Activated CD4-positive, alpha-beta T cell treated with anti-CD3 and anti-CD28 coated beads for 48 hours (primary cell): ENCODE measurements around the gene ABCC2.
"Not testable (repeated sequence)": the region's sequence is repeated elsewhere in the genome, so short reads cannot be mapped to it uniquely, and the experiment has no call there.

Source experiments
- DNase-seq: peaks from one replicate; pipeline ENCODE4 v3.0.0-alpha.2; 2020

Gene ABCC2

GRCh38 chr10:99855479-99856071, 73.1 kb downstream of the ABCC2 start:
- DNase-seq = no peak

DNA sequence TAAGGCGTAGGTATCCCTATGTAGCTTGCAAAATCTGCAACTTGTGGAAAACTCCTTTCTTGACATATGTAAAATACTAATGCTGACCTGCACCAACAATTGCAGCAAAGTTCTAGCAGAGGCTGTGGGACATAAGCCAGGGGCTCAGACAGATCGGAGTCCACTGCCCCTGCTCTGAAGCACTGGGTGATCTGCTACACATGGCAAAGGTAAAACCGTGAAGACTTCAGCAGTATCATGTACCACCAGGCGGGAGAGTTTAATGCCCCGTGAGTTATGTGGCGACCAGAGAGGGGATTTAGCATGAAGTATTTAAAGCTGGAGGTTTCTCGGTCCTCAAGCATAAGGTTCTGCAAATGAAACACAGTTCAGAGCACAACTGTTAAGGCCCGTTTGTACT, 76.4 kb downstream of the ABCC2 start:
- DNase-seq = no peak

DNA sequence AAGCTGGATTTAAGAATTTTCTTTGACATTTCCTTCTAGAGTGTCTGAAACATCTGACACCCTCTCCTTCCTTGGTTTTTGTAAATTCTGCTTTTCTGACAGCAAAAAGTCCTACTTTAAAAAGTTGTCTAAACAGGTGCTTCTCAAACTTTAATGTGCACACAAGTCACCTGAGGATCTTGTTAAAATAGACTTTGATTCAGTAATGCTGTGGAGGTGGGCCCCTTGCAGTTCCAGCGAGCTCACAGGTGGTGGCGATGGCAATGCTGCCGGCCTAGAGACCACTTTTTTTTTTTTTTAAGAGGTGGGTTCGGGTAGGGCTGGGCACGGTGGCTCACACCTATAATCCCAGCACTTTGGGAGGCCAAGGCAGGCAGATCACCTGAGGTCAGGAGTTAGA, 77.1 kb downstream of the ABCC2 start:
- DNase-seq = peak; percentile 25

GRCh38 chr10:99860466-99860865, 78.0 kb downstream of the ABCC2 start:
- no peak for DNase-seq

DNA sequence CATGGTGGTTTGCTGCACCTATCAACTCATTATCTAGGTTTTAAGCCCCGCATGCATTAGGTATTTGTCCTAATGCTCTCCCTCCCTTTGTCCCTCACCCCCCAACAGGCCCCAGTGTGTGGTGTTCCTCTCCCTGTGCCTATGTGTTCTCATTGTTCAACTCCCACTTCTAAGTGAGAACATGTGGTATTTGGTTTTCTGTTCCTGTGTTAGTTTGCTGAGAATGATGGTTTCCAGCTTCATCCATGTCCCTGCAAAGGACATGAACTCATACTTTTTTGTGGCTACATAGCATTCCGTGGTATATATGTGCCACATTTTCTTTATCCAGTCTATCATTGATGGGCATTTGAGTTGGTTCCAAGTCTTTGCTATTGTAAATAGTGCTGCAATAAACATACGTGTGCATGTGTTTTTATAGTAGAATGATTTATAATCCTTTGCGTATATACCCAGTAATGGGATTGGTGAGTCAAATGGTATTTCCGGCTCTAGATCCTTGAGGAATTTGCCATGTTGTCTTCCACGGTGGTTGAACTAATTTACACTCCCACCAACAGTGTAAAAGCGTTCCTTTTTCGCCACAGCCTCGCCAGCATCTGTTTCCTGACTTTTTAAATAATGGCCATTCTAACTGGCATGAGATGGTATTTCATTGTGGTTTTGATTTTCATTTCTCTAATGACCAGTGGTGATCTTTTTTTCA, 81.2 kb downstream of the ABCC2 start:
- DNase-seq = not testable (repeated sequence)

GRCh38 chr10:99867250-99867649, 84.8 kb downstream of the ABCC2 start:
- not testable (repeated sequence) for DNase-seq

- peak; percentile 18 for DNase-seq
Observed at GRCh38 chr10:99869581-99870122, 87.2 kb downstream of the ABCC2 start.

DNA sequence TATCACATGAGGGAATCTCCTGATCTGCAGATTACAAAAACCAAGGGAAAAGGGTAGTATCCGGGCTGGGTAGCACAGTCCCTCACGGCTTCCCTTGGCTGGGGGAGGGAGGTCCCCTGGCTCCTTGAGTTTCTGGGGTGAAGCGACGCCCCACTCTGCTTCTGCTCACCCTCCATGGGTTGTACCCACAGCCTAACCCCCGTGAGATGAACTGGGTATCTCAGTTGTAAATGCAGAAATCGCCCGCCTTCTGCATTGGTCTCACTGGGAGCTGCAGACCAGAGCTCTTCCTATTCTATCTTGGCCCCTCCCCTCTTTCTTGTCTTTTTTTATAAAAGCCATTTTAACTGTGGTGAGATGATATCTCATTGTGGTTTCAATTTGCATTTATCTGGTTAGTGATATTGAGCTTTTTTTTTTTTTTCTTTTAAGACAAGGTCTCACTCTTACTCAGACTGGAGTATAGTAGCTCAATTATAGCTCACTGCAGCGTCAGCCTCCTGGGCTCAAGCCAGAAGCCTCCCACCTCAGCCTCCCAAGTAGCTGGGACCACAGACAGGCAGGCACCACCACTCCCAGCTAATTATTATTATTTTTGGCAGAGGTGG, 87.8 kb downstream of the ABCC2 start:
- peak; percentile 68 for DNase-seq

- DNase-seq = no peak
Observed at GRCh38 chr10:99872367-99873162, 90.1 kb downstream of the ABCC2 start.

GRCh38 chr10:99873846-99874245, 91.4 kb downstream of the ABCC2 start:
- no peak for DNase-seq

GRCh38 chr10:99874341-99875085, 92.1 kb downstream of the ABCC2 start:
- DNase-seq = no peak

DNA sequence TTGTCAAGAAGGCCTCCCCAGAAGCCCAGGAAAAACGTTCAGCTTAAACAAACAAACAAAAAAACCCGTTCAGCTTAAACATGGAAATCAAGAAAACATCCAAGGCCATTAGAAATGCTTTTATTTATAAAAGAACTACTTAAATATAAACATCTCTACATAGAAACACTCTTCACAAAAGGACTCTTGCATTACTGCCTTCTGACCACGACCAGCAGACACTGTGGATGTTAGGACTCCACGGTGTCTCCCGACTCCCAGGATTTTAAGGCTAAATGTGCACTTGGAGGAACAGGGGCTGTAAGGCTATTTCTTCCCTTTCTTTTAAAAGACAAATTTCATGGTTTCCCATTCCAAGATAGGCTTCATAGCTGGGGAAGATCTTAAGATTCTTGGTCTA, 93.0 kb downstream of the ABCC2 start:
- no peak for DNase-seq

DNA sequence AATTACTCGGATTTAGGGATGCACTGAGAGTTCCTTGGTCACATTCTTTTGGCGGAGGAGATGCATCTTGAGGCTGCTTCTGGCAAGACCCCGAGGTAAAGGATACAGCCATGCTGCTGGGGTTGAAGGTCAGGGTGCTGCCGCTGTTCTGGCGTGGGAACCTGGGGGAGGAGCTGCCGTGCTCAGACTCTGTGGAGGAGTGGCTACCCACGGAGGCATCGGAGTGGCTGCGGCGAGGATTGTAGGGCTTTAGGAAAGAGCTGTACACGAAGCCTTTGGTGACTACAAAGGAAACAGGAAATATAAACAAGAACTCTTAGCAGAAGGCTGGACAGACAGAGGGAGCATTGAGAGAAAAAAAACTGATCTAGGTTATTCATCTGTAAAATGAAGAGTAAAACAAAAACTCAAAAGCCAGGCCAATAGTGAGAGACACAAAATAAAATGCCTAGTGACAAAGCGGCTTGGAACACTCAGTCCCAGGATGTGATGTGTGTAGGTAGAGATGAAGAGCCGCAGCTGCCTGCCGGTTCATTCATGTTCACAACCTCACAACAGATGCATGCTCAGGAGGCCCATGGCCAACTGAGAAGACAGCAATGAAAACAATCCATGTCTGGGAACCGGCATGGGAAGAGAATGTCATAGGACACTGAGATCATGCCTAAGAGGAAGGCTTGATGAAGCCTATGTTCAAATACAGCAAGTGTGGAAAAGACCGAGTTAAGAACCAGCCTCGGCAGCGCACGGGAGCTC, 97.8 kb downstream of the ABCC2 start:
- no peak for DNase-seq

DNA sequence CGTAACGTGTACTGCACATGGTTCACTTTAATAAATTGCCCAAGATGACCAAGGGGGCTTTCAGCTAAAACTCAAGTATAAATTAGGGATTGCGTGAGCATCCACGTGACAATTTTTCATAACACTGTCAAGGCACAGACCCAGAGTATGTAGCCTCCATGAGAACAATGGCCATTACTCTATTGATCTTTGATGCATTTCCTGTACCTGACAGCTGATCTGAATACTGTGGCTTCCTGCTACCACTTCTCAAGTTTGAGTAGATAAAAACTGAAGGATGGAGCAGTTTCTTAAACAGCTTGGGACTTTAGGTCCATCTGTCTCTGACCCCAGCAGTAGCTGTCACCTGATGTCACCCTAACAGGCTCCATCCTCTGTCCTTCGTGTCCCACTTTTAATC, 98.9 kb downstream of the ABCC2 start:
- no peak for DNase-seq

DNA sequence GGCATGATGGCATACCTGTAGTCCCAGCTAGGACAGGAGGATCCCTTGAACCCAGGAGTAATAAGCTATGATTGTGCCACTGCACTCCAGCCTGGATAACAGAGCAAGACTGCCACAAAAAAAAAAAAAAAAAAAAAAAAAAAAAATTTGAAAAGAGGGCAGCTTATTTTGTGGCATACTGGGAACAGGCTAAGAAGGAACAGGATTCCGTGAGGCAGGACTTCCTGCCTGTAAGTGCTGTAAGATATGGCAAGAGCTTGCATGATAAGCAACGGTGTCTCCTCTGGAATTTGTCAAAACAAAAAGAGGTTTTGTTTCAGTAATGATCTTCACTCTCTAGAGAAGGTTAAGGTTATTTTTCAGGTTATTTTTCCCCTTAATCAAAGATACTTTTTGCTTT, 101.1 kb downstream of the ABCC2 start:
- no peak for DNase-seq

DNA sequence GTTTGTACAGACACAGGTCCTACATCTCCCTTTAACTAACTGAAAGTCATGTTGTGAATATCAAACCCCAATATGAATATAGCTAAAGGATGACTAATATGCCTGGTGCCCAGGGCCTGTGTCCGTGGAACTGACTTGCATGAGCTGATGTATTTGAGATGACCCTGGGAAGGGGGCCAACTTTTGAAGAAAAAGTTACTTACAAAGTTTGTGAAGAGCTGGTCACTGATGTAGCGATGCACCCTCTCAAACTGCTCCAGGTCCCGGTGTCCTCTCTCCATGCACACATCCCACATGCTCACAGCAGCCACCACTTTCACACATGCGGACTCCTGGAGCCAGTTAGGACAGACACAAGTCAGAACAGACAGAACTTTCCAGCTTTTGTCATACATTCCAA, 106.2 kb downstream of the ABCC2 start:
- no peak for DNase-seq

- no peak for DNase-seq
Observed at GRCh38 chr10:99894613-99895012, 112.2 kb downstream of the ABCC2 start.

- DNase-seq = not testable (repeated sequence)
Observed at GRCh38 chr10:99895066-99895465, 112.6 kb downstream of the ABCC2 start.

DNA sequence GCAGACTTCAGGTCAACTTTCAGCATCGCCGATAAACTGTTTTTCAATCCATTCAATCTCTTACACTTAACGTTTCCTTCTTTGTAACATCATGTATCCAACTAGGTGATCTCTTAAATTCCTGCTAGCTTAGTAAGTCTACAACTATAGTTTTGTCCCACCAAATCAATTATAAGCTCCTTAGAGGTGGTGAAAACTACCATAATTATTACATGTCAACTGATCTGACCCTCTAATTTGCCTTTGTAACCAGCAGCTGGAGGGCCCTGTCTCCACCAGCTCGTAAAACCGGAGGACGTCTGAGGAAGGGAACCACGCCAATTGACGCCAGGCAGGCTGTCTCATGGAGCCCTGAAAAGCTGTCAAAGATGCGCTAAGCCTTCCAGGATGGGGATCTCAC, 113.4 kb downstream of the ABCC2 start:
- no peak for DNase-seq
